SU-DHL-6 (cell line): ENCODE data around the gene BET1.

Experiments
- H2AFZ ChIP-seq: fragments of 200-600 bp; sonication (generic); 2 replicates; pipeline ENCODE4 v1.6.1; 2014; ENCODE audit warnings: low read depth, mild to moderate bottlenecking, moderate library complexity, mixed read lengths, antibody characterized with exemption, low read length; ENCODE audit not compliant: severe bottlenecking
- H3F3A ChIP-seq: fragments of 200-600 bp; shearing (Covaris generic); 2 replicates; pipeline ENCODE4 v1.6.0; 2016; ENCODE audit warnings: antibody characterized with exemption, mild to moderate bottlenecking; ENCODE audit not compliant: insufficient read depth
- H3K27ac ChIP-seq: fragments of 200-600 bp; sonication (generic); 2 replicates; pipeline ENCODE4 v1.5.1; 2016; ENCODE audit warnings: low read depth, mild to moderate bottlenecking, low read length, moderate library complexity, mixed read lengths
- H3K27me3 ChIP-seq: fragments of 200-600 bp; sonication (generic), shearing (Covaris generic); 2 replicates; pipeline ENCODE4 v1.6.0; 2014; ENCODE audit warnings: mild to moderate bottlenecking, low read length
- H3K36me3 ChIP-seq: fragments of 200-600 bp; sonication (generic); 2 replicates; pipeline ENCODE4 v1.6.1; 2014; ENCODE audit warnings: mild to moderate bottlenecking, low read length, mixed read lengths
- H3K4me2 ChIP-seq: fragments of 300-600, 200-600 bp; shearing (Covaris generic), sonication (generic); 2 replicates; pipeline ENCODE4 v1.6.0; 2014; ENCODE audit warnings: low read length, low read depth, mild to moderate bottlenecking; ENCODE audit not compliant: poor library complexity, severe bottlenecking
- H3K4me3 ChIP-seq: fragments of 200-600 bp; sonication (generic); 2 replicates; pipeline ENCODE4 v1.5.1; 2014; ENCODE audit warnings: antibody characterized with exemption, low read length, mild to moderate bottlenecking, mixed read lengths; ENCODE audit not compliant: insufficient read depth, poor library complexity, severe bottlenecking
- H3K79me2 ChIP-seq: fragments of 200-600 bp; sonication (generic); 2 replicates; pipeline ENCODE4 v1.6.1; 2014; ENCODE audit warnings: mild to moderate bottlenecking, low read length, moderate library complexity; ENCODE audit not compliant: insufficient read depth
- H3K9ac ChIP-seq: fragments of 200-600 bp; sonication (generic); 2 replicates; pipeline ENCODE4 v1.7.0; 2014; ENCODE audit warnings: mild to moderate bottlenecking, low read length
- H3K9me2 ChIP-seq: fragments of 200-600 bp; sonication (generic); replicated peaks from 2 replicates; pipeline ENCODE4 v1.6.1; 2014; ENCODE audit warnings: low read length; ENCODE audit not compliant: insufficient read depth
- H3K9me3 ChIP-seq: fragments of 200-600 bp; sonication (generic); 2 replicates; pipeline ENCODE4 v1.6.1; 2014; ENCODE audit warnings: low read length, mixed read lengths; ENCODE audit not compliant: insufficient read depth
- H4K20me1 ChIP-seq: fragments of 200-600 bp; sonication (generic); 2 replicates; pipeline ENCODE4 v1.6.1; 2014; ENCODE audit warnings: low read depth, mild to moderate bottlenecking, antibody characterized with exemption, low read length, moderate library complexity, mixed read lengths
- CTCF ChIP-seq: fragments of 200-600 bp; sonication (generic); IDR thresholded peaks from one replicate; pipeline ENCODE4 v1.5.1; 2017; ENCODE audit warnings: antibody characterized with exemption, mild to moderate bottlenecking, low read length, moderate library complexity; ENCODE audit not compliant: insufficient read depth, poor library complexity, severe bottlenecking
- EZH2phosphoT487 ChIP-seq: fragments of 200-600 bp; sonication (generic), shearing (Covaris generic); conservative IDR thresholded peaks from 2 replicates; pipeline ENCODE4 v1.6.1; 2018; ENCODE audit warnings: mild to moderate bottlenecking, antibody characterized with exemption, low read length, moderate library complexity, mixed read lengths

The BET1 gene

GRCh38 chr7:93955304-93955703 is 48.9 kb downstream of the BET1 start:
- no peaks in the 10 kb centered on the region for H3K9me3 ChIP-seq
- TF ChIP-seq EZH2phosphoT487, result no peak
- TF ChIP-seq CTCF, result no peak
- no peaks in the 10 kb centered on the region for H3K27me3 ChIP-seq
- H3F3A ChIP-seq, result no peaks in the 10 kb centered on the region
- no peak overlapping the region for H3K27ac ChIP-seq
- no peaks in the 10 kb centered on the region for H3K9me2 ChIP-seq
- no peaks in the 10 kb centered on the region for H4K20me1 ChIP-seq
- H3K79me2 ChIP-seq, result no peaks in the 10 kb centered on the region
- no peak overlapping the region for H3K4me3 ChIP-seq
- no peak overlapping the region for H3K9ac ChIP-seq
- H3K36me3 ChIP-seq, result no peaks in the 10 kb centered on the region
- H3K4me2 ChIP-seq, result no peak overlapping the region
- H2AFZ ChIP-seq, result no peak overlapping the region

GRCh38 chr7:93949423-93949822 is 54.7 kb downstream of the BET1 start:
- Histone ChIP-seq H3K4me3 (no peak overlapping the region), H3K9ac (no peak overlapping the region)

GRCh38 chr7:93948873-93949272 is 55.3 kb downstream of the BET1 start:
- Histone ChIP-seq H3K4me3 (no peak overlapping the region), H3K79me2 (no peaks in the 10 kb centered on the region), H3K9ac (no peak overlapping the region), H3K4me2 (no peak overlapping the region), H4K20me1 (no peaks in the 10 kb centered on the region), H3F3A (no peaks in the 10 kb centered on the region), H3K27ac (no peak overlapping the region), H2AFZ (no peak overlapping the region), H3K9me3 (no peaks in the 10 kb centered on the region), H3K36me3 (no peaks in the 10 kb centered on the region), H3K27me3 (no peaks in the 10 kb centered on the region), H3K9me2 (no peaks in the 10 kb centered on the region)
- TF ChIP-seq EZH2phosphoT487 (no peak), CTCF (no peak)

More at GRCh38 chr7:93949423-93949822, 54.7 kb downstream of the BET1 start:
- TF ChIP-seq EZH2phosphoT487 (no peak), CTCF (no peak)
- H3K27me3 ChIP-seq, result no peaks in the 10 kb centered on the region
- H3K4me2 ChIP-seq, result no peak overlapping the region
- no peak overlapping the region for H3K27ac ChIP-seq
- H3F3A ChIP-seq, result no peaks in the 10 kb centered on the region
- no peaks in the 10 kb centered on the region for H3K9me3 ChIP-seq
- no peak overlapping the region for H2AFZ ChIP-seq
- no peaks in the 10 kb centered on the region for H3K9me2 ChIP-seq
- H3K79me2 ChIP-seq, result no peaks in the 10 kb centered on the region
- no peaks in the 10 kb centered on the region for H3K36me3 ChIP-seq
- H4K20me1 ChIP-seq, result no peaks in the 10 kb centered on the region

- no peaks in the 10 kb centered on the region for H3K79me2 ChIP-seq
- no peaks in the 10 kb centered on the region for H4K20me1 ChIP-seq
- H2AFZ ChIP-seq, result no peak overlapping the region
- no peaks in the 10 kb centered on the region for H3K27me3 ChIP-seq
- no peaks in the 10 kb centered on the region for H3K9me2 ChIP-seq
- no peak for TF ChIP-seq CTCF
- no peak for TF ChIP-seq EZH2phosphoT487
- no peaks in the 10 kb centered on the region for H3K36me3 ChIP-seq
- H3K4me3 ChIP-seq, result no peak overlapping the region
- no peak overlapping the region for H3K4me2 ChIP-seq
- H3F3A ChIP-seq, result no peaks in the 10 kb centered on the region
- no peak overlapping the region for H3K9ac ChIP-seq
- H3K9me3 ChIP-seq, result no peaks in the 10 kb centered on the region
- no peak overlapping the region for H3K27ac ChIP-seq
These were observed 56.0 kb downstream of the BET1 start for GRCh38 chr7:93948106-93948505.
